Activated CD4-positive, CD25-positive, alpha-beta regulatory T cell treated with anti-CD3 and anti-CD28 coated beads, Interleukin-2, amount 50 U/mL, for 72 hours (primary cell): ENCODE results near the gene PSMB8.

Source experiments
- DNase-seq: peaks from one replicate; pipeline ENCODE4 v3.0.0; 2021

PSMB8 gene

GRCh38 chr6:32792901-32793435 is 50.9 kb downstream of the PSMB8 start:
- DNase-seq = no peak
